ENCODE data around the gene SLC35B2. TPM values are rescaled to one million over a fixed set of nuclear protein-coding genes. Genes with fewer than 3 reads are reported as not detected.
A peak's percentile ranks its signal among the peaks of the same experiment; 100 is the strongest.

SLC35B2 gene
- total and polyA plus RNA-seq, 10 of the 15 experiments (the other 5 are each of a cell fraction or from before 2014, with no cell fraction given) = 11.3 to 45.4 (median 33.8) TPM

DNA sequence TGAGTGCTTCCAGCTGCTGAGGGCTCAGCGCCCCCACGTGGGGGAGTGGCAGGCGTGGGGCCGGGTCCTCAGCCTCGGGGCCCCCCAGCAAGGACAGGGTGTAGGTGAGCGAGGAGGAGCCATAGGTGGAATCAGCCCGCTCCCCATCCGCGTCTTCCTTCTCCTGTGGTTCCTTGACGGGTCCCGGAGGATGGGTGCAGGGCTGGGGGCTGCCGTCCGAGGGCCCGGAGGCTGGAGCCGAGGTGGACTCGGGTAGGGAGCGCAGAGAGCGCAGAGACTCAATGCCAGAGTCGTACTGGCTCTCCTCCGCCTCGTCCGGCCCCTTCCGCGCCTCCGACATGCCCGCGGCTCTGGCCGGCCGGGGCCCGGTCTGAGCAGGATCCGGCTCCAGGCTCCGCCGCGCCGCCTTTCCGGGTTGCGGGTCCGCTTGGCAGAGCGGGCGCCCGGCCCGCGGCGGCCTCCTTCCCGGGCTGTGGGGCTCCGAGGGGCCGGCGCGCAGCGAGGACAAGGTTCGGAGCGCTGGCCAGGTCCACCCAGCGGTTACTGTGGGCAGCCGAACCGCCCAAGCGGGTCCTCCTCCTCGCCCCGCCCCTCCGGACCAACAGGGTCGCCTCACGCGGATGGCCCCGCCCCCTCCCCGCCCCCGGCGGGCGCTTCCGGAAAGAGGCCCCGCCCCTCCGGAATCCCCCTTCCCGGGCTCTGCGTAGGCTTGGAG, 7.8 kb upstream of the SLC35B2 start, which contains the start of gene NFKBIE (continued):
- TF ChIP-seq RFX5 (IDR thresholded peaks at IDR 0.05; ENCODE audit: low read depth, low read length) = no peak
- TF ChIP-seq RAD21 (IDR thresholded peaks at IDR 0.05; ENCODE audit: insufficient read depth, low read depth, low read length) = peak; percentile 64
- no peak for TF ChIP-seq ZNF217 (IDR thresholded peaks at IDR 0.05)
- no peak for TF ChIP-seq SMAD5 (IDR thresholded peaks at IDR 0.05; ENCODE audit: low read depth)
- TF ChIP-seq, protein P1, sequence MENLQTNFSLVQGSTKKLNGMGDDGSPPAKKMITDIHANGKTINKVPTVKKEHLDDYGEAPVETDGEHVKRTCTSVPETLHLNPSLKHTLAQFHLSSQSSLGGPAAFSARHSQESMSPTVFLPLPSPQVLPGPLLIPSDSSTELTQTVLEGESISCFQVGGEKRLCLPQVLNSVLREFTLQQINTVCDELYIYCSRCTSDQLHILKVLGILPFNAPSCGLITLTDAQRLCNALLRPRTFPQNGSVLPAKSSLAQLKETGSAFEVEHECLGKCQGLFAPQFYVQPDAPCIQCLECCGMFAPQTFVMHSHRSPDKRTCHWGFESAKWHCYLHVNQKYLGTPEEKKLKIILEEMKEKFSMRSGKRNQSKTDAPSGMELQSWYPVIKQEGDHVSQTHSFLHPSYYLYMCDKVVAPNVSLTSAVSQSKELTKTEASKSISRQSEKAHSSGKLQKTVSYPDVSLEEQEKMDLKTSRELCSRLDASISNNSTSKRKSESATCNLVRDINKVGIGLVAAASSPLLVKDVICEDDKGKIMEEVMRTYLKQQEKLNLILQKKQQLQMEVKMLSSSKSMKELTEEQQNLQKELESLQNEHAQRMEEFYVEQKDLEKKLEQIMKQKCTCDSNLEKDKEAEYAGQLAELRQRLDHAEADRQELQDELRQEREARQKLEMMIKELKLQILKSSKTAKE (IDR thresholded peaks at IDR 0.05; ENCODE audit: low read depth, poor library complexity, severe bottlenecking) = no peak
- TF ChIP-seq GABPA (IDR thresholded peaks at IDR 0.05; ENCODE audit: low read depth) = no peak
- TF ChIP-seq, protein P2, sequence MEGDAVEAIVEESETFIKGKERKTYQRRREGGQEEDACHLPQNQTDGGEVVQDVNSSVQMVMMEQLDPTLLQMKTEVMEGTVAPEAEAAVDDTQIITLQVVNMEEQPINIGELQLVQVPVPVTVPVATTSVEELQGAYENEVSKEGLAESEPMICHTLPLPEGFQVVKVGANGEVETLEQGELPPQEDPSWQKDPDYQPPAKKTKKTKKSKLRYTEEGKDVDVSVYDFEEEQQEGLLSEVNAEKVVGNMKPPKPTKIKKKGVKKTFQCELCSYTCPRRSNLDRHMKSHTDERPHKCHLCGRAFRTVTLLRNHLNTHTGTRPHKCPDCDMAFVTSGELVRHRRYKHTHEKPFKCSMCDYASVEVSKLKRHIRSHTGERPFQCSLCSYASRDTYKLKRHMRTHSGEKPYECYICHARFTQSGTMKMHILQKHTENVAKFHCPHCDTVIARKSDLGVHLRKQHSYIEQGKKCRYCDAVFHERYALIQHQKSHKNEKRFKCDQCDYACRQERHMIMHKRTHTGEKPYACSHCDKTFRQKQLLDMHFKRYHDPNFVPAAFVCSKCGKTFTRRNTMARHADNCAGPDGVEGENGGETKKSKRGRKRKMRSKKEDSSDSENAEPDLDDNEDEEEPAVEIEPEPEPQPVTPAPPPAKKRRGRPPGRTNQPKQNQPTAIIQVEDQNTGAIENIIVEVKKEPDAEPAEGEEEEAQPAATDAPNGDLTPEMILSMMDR (IDR thresholded peaks at IDR 0.05 in 2 of 3, conservative IDR thresholded peaks at IDR 0.05 in 1 of 3; ENCODE audit: control insufficient read depth in 2 of 3, extremely low read depth in 1 of 3, insufficient read depth in 1 of 3, low read depth in 3 of 3, low read length in 3 of 3) = peak; percentile 45 to 60 (median 46); a peak in 4 of 6 replicates
- TF ChIP-seq, protein P3, sequence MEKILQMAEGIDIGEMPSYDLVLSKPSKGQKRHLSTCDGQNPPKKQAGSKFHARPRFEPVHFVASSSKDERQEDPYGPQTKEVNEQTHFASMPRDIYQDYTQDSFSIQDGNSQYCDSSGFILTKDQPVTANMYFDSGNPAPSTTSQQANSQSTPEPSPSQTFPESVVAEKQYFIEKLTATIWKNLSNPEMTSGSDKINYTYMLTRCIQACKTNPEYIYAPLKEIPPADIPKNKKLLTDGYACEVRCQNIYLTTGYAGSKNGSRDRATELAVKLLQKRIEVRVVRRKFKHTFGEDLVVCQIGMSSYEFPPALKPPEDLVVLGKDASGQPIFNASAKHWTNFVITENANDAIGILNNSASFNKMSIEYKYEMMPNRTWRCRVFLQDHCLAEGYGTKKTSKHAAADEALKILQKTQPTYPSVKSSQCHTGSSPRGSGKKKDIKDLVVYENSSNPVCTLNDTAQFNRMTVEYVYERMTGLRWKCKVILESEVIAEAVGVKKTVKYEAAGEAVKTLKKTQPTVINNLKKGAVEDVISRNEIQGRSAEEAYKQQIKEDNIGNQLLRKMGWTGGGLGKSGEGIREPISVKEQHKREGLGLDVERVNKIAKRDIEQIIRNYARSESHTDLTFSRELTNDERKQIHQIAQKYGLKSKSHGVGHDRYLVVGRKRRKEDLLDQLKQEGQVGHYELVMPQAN (conservative IDR thresholded peaks at IDR 0.05) = peak; percentile 86
- 0 out of 2 replicates have a peak, but pooled peaks have one; percentile 29 for TF ChIP-seq ZNF207 (IDR thresholded peaks at IDR 0.05; ENCODE audit: borderline replicate concordance)
- TF ChIP-seq NR2C2 (IDR thresholded peaks at IDR 0.05; ENCODE audit: borderline replicate concordance, control insufficient read depth, insufficient read length, low read depth) = no peak
- no peak for TF ChIP-seq CREB1 (IDR thresholded peaks at IDR 0.05; ENCODE audit: low read depth)
- no peak for TF ChIP-seq SREBF2 (IDR thresholded peaks at IDR 0.05; ENCODE audit: low read length)
- no peak for TF ChIP-seq HCFC1 (IDR thresholded peaks at IDR 0.05; ENCODE audit: low read length)
- 0 out of 2 replicates have a peak, but pooled peaks have one; percentile 33 for TF ChIP-seq YY1 (IDR thresholded peaks at IDR 0.05; ENCODE audit: low read depth, low read length)
- peak; percentile 30; the same call in 1 of the 2 replicates for TF ChIP-seq RB1 (IDR thresholded peaks at IDR 0.05; ENCODE audit: borderline replicate concordance)
- no peak for TF ChIP-seq FOXK2 (IDR thresholded peaks at IDR 0.05)
- peak in 1 of 2 experiments; percentile 20; a peak in 1 of 4 replicates for TF ChIP-seq IKZF2 (IDR thresholded peaks at IDR 0.05)
- TF ChIP-seq NBN (IDR thresholded peaks at IDR 0.05) = 0 out of 2 replicates have a peak, but pooled peaks have one; percentile 18
- TF ChIP-seq ASH2L (IDR thresholded peaks at IDR 0.05; ENCODE audit: borderline replicate concordance, low read depth) = no peak
- no peak for TF ChIP-seq JUNB (IDR thresholded peaks at IDR 0.05)
- TF ChIP-seq EP300 (IDR thresholded peaks at IDR 0.05; ENCODE audit: borderline replicate concordance in 1 of 2, control insufficient read depth in 1 of 2, low read depth in 2 of 2, low read length in 2 of 2) = no peak
- TF ChIP-seq RELA (IDR thresholded peaks at IDR 0.05; ENCODE audit: borderline replicate concordance, partially characterized antibody) = no peak
- TF ChIP-seq HDGF (IDR thresholded peaks at IDR 0.05) = 0 out of 2 replicates have a peak, but pooled peaks have one; percentile 50
- no peak for TF ChIP-seq NFYB (IDR thresholded peaks at IDR 0.05; ENCODE audit: insufficient read depth, low read depth, low read length)
- TF ChIP-seq MTA3 (IDR thresholded peaks at IDR 0.05; ENCODE audit: borderline replicate concordance, low read length) = no peak

Data from GM12878 (cell line).